GM18520 (cell line): Measurements from ENCODE around the gene GPC6.

Experiments used
- ATAC-seq: cut with Tn5 transposase; IDR thresholded peaks from one replicate; pipeline ENCODE4 v1.9.1; 2021; ENCODE audit not compliant: unreplicated experiment

GPC6 gene

GRCh38 chr13:94073007-94073744 lies 846.6 kb downstream of the GPC6 start:
- no peak for ATAC-seq

- ATAC-seq = no peak
Measured at GRCh38 chr13:94079876-94080275, 853.3 kb downstream of the GPC6 start.

GRCh38 chr13:94080527-94080926 lies 853.9 kb downstream of the GPC6 start:
- no peak for ATAC-seq

GRCh38 chr13:94087100-94087499 lies 860.5 kb downstream of the GPC6 start:
- no peak for ATAC-seq

GRCh38 chr13:94088742-94089141 lies 862.1 kb downstream of the GPC6 start:
- ATAC-seq = no peak

GRCh38 chr13:94090773-94091480 lies 864.3 kb downstream of the GPC6 start:
- ATAC-seq = no peak

- ATAC-seq = no peak
Measured at GRCh38 chr13:94093652-94094315, 867.2 kb downstream of the GPC6 start.

GRCh38 chr13:94109715-94110374 lies 883.2 kb downstream of the GPC6 start:
- ATAC-seq = no peak

- ATAC-seq = no peak
Measured at GRCh38 chr13:94112227-94112626, 885.6 kb downstream of the GPC6 start.

GRCh38 chr13:94112731-94113130 lies 886.1 kb downstream of the GPC6 start:
- ATAC-seq = no peak

GRCh38 chr13:94113245-94113644 lies 886.6 kb downstream of the GPC6 start:
- ATAC-seq = no peak

GRCh38 chr13:94114166-94114565 lies 887.6 kb downstream of the GPC6 start:
- no peak for ATAC-seq

GRCh38 chr13:94115054-94115453 lies 888.4 kb downstream of the GPC6 start:
- ATAC-seq = no peak

- no peak for ATAC-seq
Measured at GRCh38 chr13:94119360-94119936, 892.8 kb downstream of the GPC6 start.

- no peak for ATAC-seq
Measured at GRCh38 chr13:94120878-94121277, 894.3 kb downstream of the GPC6 start.

- ATAC-seq = no peak
Measured at GRCh38 chr13:94121686-94122085, 895.1 kb downstream of the GPC6 start.

GRCh38 chr13:94122300-94122915 lies 895.8 kb downstream of the GPC6 start:
- ATAC-seq = no peak

GRCh38 chr13:94123557-94123956 lies 897.0 kb downstream of the GPC6 start:
- ATAC-seq = no peak

GRCh38 chr13:94128430-94128829 lies 901.8 kb downstream of the GPC6 start:
- ATAC-seq = no peak

- no peak for ATAC-seq
Measured at GRCh38 chr13:94129490-94129894, 902.9 kb downstream of the GPC6 start.

GRCh38 chr13:94138831-94139230 lies 912.2 kb downstream of the GPC6 start:
- ATAC-seq = no peak
